A549 (cell line): ENCODE results near the gene HOXA7. TPM values are rescaled to one million over a fixed set of nuclear protein-coding genes. Genes with fewer than 3 reads are reported as not detected.

Source experiments
- ATAC-seq, 2 experiments: fragments of 200-7000 bp in 1 of 2; fragments of >200 bp in 1 of 2; cut with Nextera tagmentation in 1 of 2; cut with Tn5 transposase in 1 of 2; 3 replicates each; pipeline versions ENCODE4 v1.8.0 to v1.9.1; 2018 to 2020; ENCODE audit warnings: mild to moderate bottlenecking in 1 of 2, moderate library complexity in 1 of 2
- CTCF ChIA-PET: fragments of 300-600 bp; sonication (Branson Sonifier 250); formaldehyde crosslinking; extraction: SDS; loops from one replicate; lab custom pipeline; 2021; ENCODE audit warnings: antibody characterized with exemption, inconsistent platforms; lab: Yijun Ruan, JAX
- POLR2A ChIA-PET: fragments of 350-600 bp; formaldehyde crosslinking; extraction: SDS; loops from one replicate; lab custom pipeline; 2021; ENCODE audit warnings: antibody characterized with exemption, inconsistent platforms; lab: Yijun Ruan, JAX
- DNase-seq, 2 experiments: peaks; one replicate each; pipeline versions ENCODE4 v3.0.0 to v3.0.0-alpha.2; 2011 to 2016; ENCODE audit warnings: low read depth in 1 of 2, low spot score in 1 of 2
- FAIRE-seq: peaks from 2 replicates; lab custom pipeline; 2011; peaks lifted over from hg19 to GRCh38; lab: Jason Lieb, UNC
- H3K27ac ChIP-seq, 2 experiments: fragments of >200 bp; sonication (Bioruptor Twin); formaldehyde crosslinking; 3 replicates each; pipeline ENCODE4 v1.5.1; 2016 to 2017
- H3K4me1 ChIP-seq: fragments of >200 bp; sonication (Bioruptor Twin); formaldehyde crosslinking; 3 replicates; pipeline ENCODE4 v1.6.1; 2016
- H3K4me2 ChIP-seq: fragments of >200 bp; sonication (Bioruptor Twin); formaldehyde crosslinking; 3 replicates; pipeline ENCODE4 v1.6.1; 2016
- H3K4me3 ChIP-seq: fragments of >200 bp; sonication (Bioruptor Twin); formaldehyde crosslinking; 3 replicates; pipeline ENCODE4 v1.5.1; 2016
- H3K9me3 ChIP-seq: fragments of >200 bp; sonication (Bioruptor Twin); formaldehyde crosslinking; 3 replicates; pipeline ENCODE4 v1.6.1; 2016
- ATOH8 ChIP-seq: fragments of 250-450 bp; sonication (Bioruptor Pico); IDR thresholded peaks from 2 replicates; pipeline ENCODE4 v1.5.0; 2020; ENCODE audit warnings: low read depth, mild to moderate bottlenecking, moderate library complexity
- CBX8 ChIP-seq: fragments of 200-600 bp; sonication (generic); IDR thresholded peaks from 2 replicates; pipeline ENCODE4 v1.6.1; 2016
- CHD2 ChIP-seq: fragments of 150-350 bp; IDR thresholded peaks from 2 replicates; pipeline ENCODE4 v1.6.1; 2014; ENCODE audit warnings: low read length; ENCODE audit not compliant: partially characterized antibody
- CHD4 ChIP-seq: fragments of 200-600 bp; sonication (generic); IDR thresholded peaks from 2 replicates; pipeline ENCODE4 v1.6.1; 2016; ENCODE audit warnings: antibody characterized with exemption, mild to moderate bottlenecking, borderline replicate concordance
- E2F6 ChIP-seq: IDR thresholded peaks from 2 replicates; pipeline ENCODE4 v1.6.1; 2012; ENCODE audit warnings: low read depth, borderline replicate concordance
- HDAC2 ChIP-seq: fragments of 200-600 bp; sonication (generic); IDR thresholded peaks from 2 replicates; pipeline ENCODE4 v1.6.1; 2016
- HEYL ChIP-seq: fragments of 250-450 bp; sonication (Bioruptor Pico); IDR thresholded peaks from 2 replicates; pipeline ENCODE4 v1.8.0; 2021; ENCODE audit warnings: mild to moderate bottlenecking, moderate library complexity
- HOXA7 ChIP-seq: fragments of 250-450 bp; sonication (Bioruptor Pico); IDR thresholded peaks from 2 replicates; pipeline ENCODE4 v1.5.0; 2020; ENCODE audit warnings: mild to moderate bottlenecking, moderate library complexity
- HOXB13 ChIP-seq: fragments of 250-450 bp; sonication (Bioruptor Pico); IDR thresholded peaks from 2 replicates; pipeline ENCODE4 v1.5.0; 2020; ENCODE audit warnings: low read depth, mild to moderate bottlenecking, moderate library complexity
- JUN ChIP-seq, 2 experiments: fragments of >200 bp; sonication (Bioruptor Twin); formaldehyde crosslinking; IDR thresholded peaks; 2 replicates in 1 of 2; 3 replicates in 1 of 2; pipeline ENCODE4 v1.6.1; 2016 to 2017
- KDM5A ChIP-seq: fragments of 200-600 bp; sonication (generic); IDR thresholded peaks from 2 replicates; pipeline ENCODE4 v1.6.1; 2016; ENCODE audit warnings: antibody characterized with exemption, mild to moderate bottlenecking
- MAZ ChIP-seq: fragments of 150-350 bp; IDR thresholded peaks from 2 replicates; pipeline ENCODE4 v1.6.1; 2014; ENCODE audit warnings: antibody characterized with exemption, low read depth, low read length, borderline replicate concordance
- NFE2L2 ChIP-seq: fragments of 150-350 bp; conservative IDR thresholded peaks from 2 replicates; pipeline ENCODE4 v1.6.1; 2014; ENCODE audit warnings: low read length
- NPAS2 ChIP-seq: fragments of 250-450 bp; sonication (Bioruptor Pico); IDR thresholded peaks from 2 replicates; pipeline ENCODE4 v1.8.0; 2022; ENCODE audit warnings: mild to moderate bottlenecking, moderate library complexity, borderline replicate concordance
- RCOR1 ChIP-seq: fragments of 150-350 bp; IDR thresholded peaks from 2 replicates; pipeline ENCODE4 v1.6.1; 2014; ENCODE audit warnings: antibody characterized with exemption, low read length, low read depth
- TFCP2L1 ChIP-seq: fragments of 250-450 bp; sonication (Bioruptor Pico); IDR thresholded peaks from 2 replicates; pipeline ENCODE4 v1.5.0; 2021; ENCODE audit warnings: mild to moderate bottlenecking
- ZC3H11A ChIP-seq: fragments of 450-650 bp; IDR thresholded peaks from 2 replicates; pipeline ENCODE4 v1.6.1; 2014; ENCODE audit warnings: antibody characterized with exemption, mild to moderate bottlenecking
- ZFP36 ChIP-seq: fragments of 450-650 bp; IDR thresholded peaks from 2 replicates; pipeline ENCODE4 v1.6.1; 2014; ENCODE audit warnings: borderline replicate concordance; ENCODE audit not compliant: partially characterized antibody
- ZNF302 ChIP-seq: fragments of 250-450 bp; sonication (Bioruptor Pico); IDR thresholded peaks from 2 replicates; pipeline ENCODE4 v1.9.0; 2021; ENCODE audit warnings: inconsistent platforms, mild to moderate bottlenecking, moderate library complexity
- ZSCAN20 ChIP-seq: fragments of 250-450 bp; sonication (Bioruptor Pico); IDR thresholded peaks from 2 replicates; pipeline ENCODE4 v1.8.0; 2022; ENCODE audit warnings: mild to moderate bottlenecking, moderate library complexity
- WGBS: methylation state at CpG from one replicate; pipeline ENCODE4 v1.1.6; 2017; ENCODE audit errors: missing lambda C conversion rate; 5-methylcytosine and 5-hydroxymethylcytosine counted together
- polyA plus RNA-seq, 4 experiments: library from polyadenylated mRNA; depleted of rRNA in 3 of 4; stranded (reverse); fragments of >200 nt; fragmentation: RNase III in 1 of 4; extraction: RNeasy Plus Mini Kit Qiagen cat#74134 plus additional on column Dnase treatment in 1 of 4; gene quantifications; 2 replicates in 3 of 4; 3 replicates in 1 of 4; pipeline ENCODE4 v1.2.3, GENCODE V29; 2011 to 2017
- TF ChIP-seq, protein P1 (sequence below): IDR thresholded peaks from 2 replicates; pipeline ENCODE4 v1.6.1; 2012

The HOXA7 gene
- polyA plus RNA-seq, 2 of the 4 experiments (the other 2 are of a cell fraction), result 4.1 to 4.8 TPM

DNA sequence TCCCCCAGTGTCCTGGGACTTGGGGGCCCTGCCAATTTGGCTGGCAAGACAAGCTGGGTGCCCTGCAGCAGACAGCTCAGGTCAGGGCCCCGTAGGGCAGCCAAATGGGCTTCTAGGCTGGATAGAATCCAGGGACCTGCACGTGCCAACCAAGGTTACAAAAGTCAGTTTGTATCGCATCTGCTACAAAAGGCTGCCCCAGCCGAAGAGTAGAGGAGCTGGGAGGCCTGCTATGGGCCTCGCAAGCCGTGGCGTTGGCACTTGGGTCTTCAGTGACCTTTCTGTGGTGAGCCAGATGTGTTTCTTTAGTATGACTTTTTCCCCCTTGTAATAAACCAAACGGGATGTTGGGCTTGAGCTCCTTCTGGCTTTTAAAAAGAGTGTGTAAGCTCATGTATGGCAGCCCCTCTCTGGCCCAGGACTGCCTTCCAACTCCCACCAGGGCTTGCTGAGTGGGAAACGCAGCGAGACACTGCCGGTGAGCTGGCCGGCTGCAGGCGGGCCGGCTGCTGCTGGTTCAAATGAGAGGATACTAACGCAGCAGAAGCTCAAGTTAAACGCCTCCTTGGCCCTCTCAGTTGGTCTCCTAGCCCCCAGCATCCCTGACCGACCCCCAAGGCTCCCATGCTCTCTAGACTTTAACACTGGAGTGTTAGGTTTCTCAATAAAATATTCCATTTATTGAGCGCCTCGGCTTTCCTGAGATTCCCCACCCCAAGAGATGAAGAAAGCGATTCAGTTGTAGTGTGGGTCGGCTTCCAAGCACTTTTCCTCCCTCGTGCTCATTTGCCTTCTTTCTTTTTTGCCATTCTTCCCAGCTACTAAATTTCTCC, 20.7 kb upstream of the HOXA7 start:
- FAIRE-seq (no peak), ATAC-seq (no peak), DNase-seq (no peak)
- no peak overlapping the region for H3K4me3 ChIP-seq
- TF ChIP-seq NFE2L2, result no peak
- TF ChIP-seq HDAC2, result no peak
- no peak for TF ChIP-seq TFCP2L1 (CRISPR knock-in tag)
- TF ChIP-seq CHD4, result no peak
- TF ChIP-seq NPAS2 (CRISPR knock-in tag), result no peak
- TF ChIP-seq, protein P1, sequence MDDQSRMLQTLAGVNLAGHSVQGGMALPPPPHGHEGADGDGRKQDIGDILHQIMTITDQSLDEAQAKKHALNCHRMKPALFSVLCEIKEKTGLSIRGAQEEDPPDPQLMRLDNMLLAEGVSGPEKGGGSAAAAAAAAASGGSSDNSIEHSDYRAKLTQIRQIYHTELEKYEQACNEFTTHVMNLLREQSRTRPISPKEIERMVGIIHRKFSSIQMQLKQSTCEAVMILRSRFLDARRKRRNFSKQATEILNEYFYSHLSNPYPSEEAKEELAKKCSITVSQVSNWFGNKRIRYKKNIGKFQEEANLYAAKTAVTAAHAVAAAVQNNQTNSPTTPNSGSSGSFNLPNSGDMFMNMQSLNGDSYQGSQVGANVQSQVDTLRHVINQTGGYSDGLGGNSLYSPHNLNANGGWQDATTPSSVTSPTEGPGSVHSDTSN, result no peak
- no peak for TF ChIP-seq ZSCAN20
- no peak for TF ChIP-seq ZFP36
- no peak for TF ChIP-seq ZC3H11A
- no peak for TF ChIP-seq RCOR1
- TF ChIP-seq CHD2, result no peak
- no peak for TF ChIP-seq HOXA7 (CRISPR knock-in tag)
- no peak for TF ChIP-seq JUN (IDR thresholded peaks at IDR 0.05)
- no peak for TF ChIP-seq CBX8
- TF ChIP-seq KDM5A, result no peak
- TF ChIP-seq HOXB13, result no peak
- no peak for TF ChIP-seq HEYL
- no peak for TF ChIP-seq MAZ
- peaks cover 13% of the 10 kb centered on the region for H3K4me1 ChIP-seq
- WGBS, result 77% methylated on average over 22 of the region's 22 CpGs
- H3K4me2 ChIP-seq, result no peak overlapping the region
- POLR2A ChIA-PET, result no interaction called here
- H3K9me3 ChIP-seq, result no peaks in the 10 kb centered on the region
- no peak overlapping the region for H3K27ac ChIP-seq
- CTCF ChIA-PET, result interaction anchor here (1.0 to 3.4 kb wide), 8 partner anchors 8 to 1284 kb away, joined by 3 to 33 read pairs (median 6); no protein-coding TSS in a partner anchor

- POLR2A ChIA-PET, result no interaction called here
- 79% methylated on average over 3 of the region's 3 CpGs for WGBS
- no peak for FAIRE-seq
Observed at GRCh38 chr7:27176524-27176845, 20.0 kb upstream of the HOXA7 start.

More at GRCh38 chr7:27176524-27176845, 20.0 kb upstream of the HOXA7 start:
- Histone ChIP-seq H3K4me3 (no peak overlapping the region), H3K27ac (no peak overlapping the region), H3K9me3 (no peaks in the 10 kb centered on the region), H3K4me2 (no peak overlapping the region), H3K4me1 (peaks cover 13% of the 10 kb centered on the region)
- DNase-seq (no peak), ATAC-seq (no peak)
- CTCF ChIA-PET, result interaction anchor here (1.0 to 2.5 kb wide), 6 partner anchors 8 to 28 kb away, joined by 3 to 14 read pairs (median 5); no protein-coding TSS in a partner anchor
- TF ChIP-seq ZNF302 (CRISPR knock-in tag) (no peak), E2F6 (no peak), HOXA7 (CRISPR knock-in tag) (no peak), ATOH8 (CRISPR knock-in tag) (no peak)
